GM19238 (cell line): ENCODE measurements around the gene SSC5D.

Experiments used
- DNase-seq: peaks from one replicate; pipeline ENCODE4 v3.0.0; 2011; ENCODE audit warnings: low spot score; ENCODE audit not compliant: insufficient read length

The SSC5D gene

GRCh38 chr19:55454787-55455243, 33.4 kb upstream of the SSC5D start:
- no peak for DNase-seq

GRCh38 chr19:55455576-55456235, 32.5 kb upstream of the SSC5D start:
- DNase-seq = no peak

- DNase-seq = no peak
These were observed 31.9 kb upstream of the SSC5D start for GRCh38 chr19:55456347-55456746.

GRCh38 chr19:55457683-55458457, 30.4 kb upstream of the SSC5D start:
- no peak for DNase-seq

- DNase-seq = no peak
These were observed 28.7 kb upstream of the SSC5D start for GRCh38 chr19:55459551-55459949.

GRCh38 chr19:55459950-55460657, 28.1 kb upstream of the SSC5D start:
- DNase-seq = no peak

GRCh38 chr19:55460670-55461258, 27.5 kb upstream of the SSC5D start:
- DNase-seq = no peak

- DNase-seq = peak; percentile 100
These were observed 26.8 kb upstream of the SSC5D start, which contains the start of gene ISOC2 for GRCh38 chr19:55461259-55461973. Gene ISOC2 (minus strand): TSS chr19:55461642. CDS start chr19:55456486, 5,156 bp downstream.

- DNase-seq = no peak
These were observed 26.1 kb upstream of the SSC5D start for GRCh38 chr19:55461974-55462626.

GRCh38 chr19:55462722-55463121, 25.5 kb upstream of the SSC5D start:
- DNase-seq = no peak

- no peak for DNase-seq
These were observed 24.6 kb upstream of the SSC5D start for GRCh38 chr19:55463583-55464031.

GRCh38 chr19:55464039-55464661, 24.1 kb upstream of the SSC5D start:
- no peak for DNase-seq

- DNase-seq = no peak
These were observed 23.6 kb upstream of the SSC5D start, which contains the start of gene C19orf85 for GRCh38 chr19:55464662-55465054. Gene C19orf85 (minus strand): TSS chr19:55464751. CDS start chr19:55464554, 197 bp downstream.

- DNase-seq = no peak
These were observed 22.6 kb upstream of the SSC5D start for GRCh38 chr19:55465460-55466240.

GRCh38 chr19:55466241-55466614, 22.0 kb upstream of the SSC5D start:
- no peak for DNase-seq

GRCh38 chr19:55467236-55468053, 20.8 kb upstream of the SSC5D start:
- peak; percentile 82 for DNase-seq

- no peak for DNase-seq
These were observed 20.2 kb upstream of the SSC5D start for GRCh38 chr19:55468054-55468393.

GRCh38 chr19:55471266-55471665, 17.0 kb upstream of the SSC5D start:
- DNase-seq = no peak
